Thyroid gland (tissue), 4 donors: ENCODE data around the gene CYP2W1.

Experiments used
- POLR2A ChIP-seq, 2 donors: fragments of 450-650 bp; IDR thresholded peaks; one replicate each; pipeline ENCODE4 v1.6.1; 2017; ENCODE audit warnings: antibody characterized with exemption in 2 of 2, mild to moderate bottlenecking in 2 of 2, moderate library complexity in 1 of 2
- TF ChIP-seq, protein P1 (sequence below), 6 experiments: fragments of 200-600 bp in 3 of 6; fragments of 450-650 bp in 3 of 6; sonication (generic) in 3 of 6; IDR thresholded peaks; one replicate each; pipeline ENCODE4 v1.5.1; 2016 to 2019; ENCODE audit warnings: antibody characterized with exemption in 6 of 6, mild to moderate bottlenecking in 2 of 6, inconsistent platforms in 1 of 6, moderate library complexity in 1 of 6

DNA sequence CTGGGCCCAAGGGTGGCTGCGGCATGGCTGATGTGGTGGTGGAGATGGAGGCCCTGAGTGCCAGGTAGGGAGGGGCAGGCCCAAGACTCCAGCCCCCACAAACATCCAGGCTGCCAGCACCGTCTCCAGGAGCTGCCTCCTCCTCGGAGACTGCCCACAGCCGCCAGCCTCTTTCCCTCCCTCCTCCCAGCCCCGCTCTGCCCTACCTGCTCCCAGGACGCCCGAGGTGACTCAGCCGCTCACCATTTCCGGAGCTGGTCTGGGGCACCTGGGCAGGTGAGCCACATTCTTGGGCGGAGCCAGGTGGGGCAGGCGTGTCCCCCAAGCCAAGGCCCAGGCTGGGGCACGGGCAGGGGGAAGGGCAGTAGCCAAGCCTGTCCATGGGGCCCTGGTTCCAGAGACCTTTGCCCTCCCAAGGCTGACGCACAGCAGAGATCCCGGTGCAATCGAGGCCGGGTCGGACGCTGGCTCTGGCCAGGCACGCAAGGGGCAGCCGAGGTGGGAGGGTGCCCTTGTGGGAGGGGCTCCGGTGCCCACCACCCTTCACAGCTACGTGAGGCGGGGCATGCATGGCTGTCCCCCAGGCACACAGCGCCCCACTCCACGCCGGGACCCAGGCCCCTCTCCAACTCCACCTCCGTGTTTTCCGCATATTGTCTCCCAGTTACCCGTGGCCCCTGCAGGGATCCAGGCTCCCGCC, 37.3 kb upstream of the CYP2W1 start:
- TF ChIP-seq, protein P1, sequence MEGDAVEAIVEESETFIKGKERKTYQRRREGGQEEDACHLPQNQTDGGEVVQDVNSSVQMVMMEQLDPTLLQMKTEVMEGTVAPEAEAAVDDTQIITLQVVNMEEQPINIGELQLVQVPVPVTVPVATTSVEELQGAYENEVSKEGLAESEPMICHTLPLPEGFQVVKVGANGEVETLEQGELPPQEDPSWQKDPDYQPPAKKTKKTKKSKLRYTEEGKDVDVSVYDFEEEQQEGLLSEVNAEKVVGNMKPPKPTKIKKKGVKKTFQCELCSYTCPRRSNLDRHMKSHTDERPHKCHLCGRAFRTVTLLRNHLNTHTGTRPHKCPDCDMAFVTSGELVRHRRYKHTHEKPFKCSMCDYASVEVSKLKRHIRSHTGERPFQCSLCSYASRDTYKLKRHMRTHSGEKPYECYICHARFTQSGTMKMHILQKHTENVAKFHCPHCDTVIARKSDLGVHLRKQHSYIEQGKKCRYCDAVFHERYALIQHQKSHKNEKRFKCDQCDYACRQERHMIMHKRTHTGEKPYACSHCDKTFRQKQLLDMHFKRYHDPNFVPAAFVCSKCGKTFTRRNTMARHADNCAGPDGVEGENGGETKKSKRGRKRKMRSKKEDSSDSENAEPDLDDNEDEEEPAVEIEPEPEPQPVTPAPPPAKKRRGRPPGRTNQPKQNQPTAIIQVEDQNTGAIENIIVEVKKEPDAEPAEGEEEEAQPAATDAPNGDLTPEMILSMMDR (IDR thresholded peaks at IDR 0.05), result peak in 1 of 6 experiments; percentile 3
- TF ChIP-seq POLR2A (IDR thresholded peaks at IDR 0.05), result peak in 1 of 2 donors; percentile 74
